H1 (cell line): Measurements from ENCODE around the gene GRK5. TPM values are rescaled to one million over a fixed set of nuclear protein-coding genes. Genes with fewer than 3 reads are reported as not detected.

ENCODE experiments used
- CTCF ChIA-PET: fragments of 300-600 bp; sonication (Branson Sonifier 250); formaldehyde crosslinking; loops from one replicate; lab custom pipeline; 2021; ENCODE audit not compliant: partially characterized antibody; lab: Charles Lee
- POLR2A ChIA-PET: fragments of 300-600 bp; sonication (Branson Sonifier 250); formaldehyde crosslinking; loops from one replicate; lab custom pipeline; 2021; ENCODE audit warnings: inconsistent platforms; ENCODE audit not compliant: partially characterized antibody; lab: Charles Lee
- DNase-seq, 2 experiments: peaks; one replicate each; pipeline versions ENCODE4 v3.0.0 to v3.0.0-alpha.2; 2010 to 2022; ENCODE audit warnings: low spot score in 2 of 2, low read depth in 1 of 2, mixed read lengths in 1 of 2
- FAIRE-seq: peaks from 2 replicates; lab custom pipeline; 2011; peaks lifted over from hg19 to GRCh38; lab: Jason Lieb, UNC
- H2AFZ ChIP-seq: 2 replicates; pipeline ENCODE4 v1.8.1; 2012; ENCODE audit warnings: low read length, inconsistent platforms
- H2AK5ac ChIP-seq: 2 replicates; pipeline ENCODE4 v1.6.1; 2013; ENCODE audit warnings: low read depth, low read length
- H2BK120ac ChIP-seq: replicated peaks from 2 replicates; pipeline ENCODE3; 2013; ENCODE audit warnings: low read depth, low read length, inconsistent platforms
- H2BK12ac ChIP-seq: 2 replicates; pipeline ENCODE4 v1.6.1; 2013; ENCODE audit warnings: low read depth, low read length
- H2BK15ac ChIP-seq: 2 replicates; pipeline ENCODE4 v1.6.1; 2013; ENCODE audit warnings: low read length
- H2BK20ac ChIP-seq: 2 replicates; pipeline ENCODE4 v1.6.1; 2013; ENCODE audit warnings: low read length
- H2BK5ac ChIP-seq: 2 replicates; pipeline ENCODE4 v1.6.1; 2013; ENCODE audit warnings: low read depth, low read length
- H3K14ac ChIP-seq: 2 replicates; pipeline ENCODE4 v1.6.1; 2013; ENCODE audit warnings: inconsistent platforms; ENCODE audit not compliant: insufficient read length
- H3K18ac ChIP-seq: 2 replicates; pipeline ENCODE4 v1.6.1; 2013; ENCODE audit warnings: low read length; ENCODE audit errors: extremely low read depth
- H3K23ac ChIP-seq: 2 replicates; pipeline ENCODE4 v1.6.1; 2013; ENCODE audit warnings: inconsistent platforms; ENCODE audit not compliant: insufficient read length
- H3K23me2 ChIP-seq: 2 replicates; pipeline ENCODE4 v1.6.1; 2013; ENCODE audit warnings: low read depth, low read length
- H3K27ac ChIP-seq: 2 replicates; pipeline ENCODE4 v1.6.1; 2011; ENCODE audit warnings: low read depth, low read length, inconsistent platforms
- H3K27me3 ChIP-seq, 4 experiments: replicated peaks in 1 of 4; 1 replicate in 1 of 4; 2 replicates in 3 of 4; pipeline versions ENCODE4 v1.6.1 to v1.8.1; 2011 to 2013; ENCODE audit warnings: low read length in 3 of 4, mild to moderate bottlenecking in 3 of 4, inconsistent platforms in 2 of 4, mixed read lengths in 2 of 4, moderate library complexity in 1 of 4; ENCODE audit not compliant: control insufficient read depth in 3 of 4, insufficient read depth in 3 of 4; ENCODE audit errors: extremely low read depth in 1 of 4
- H3K36me3 ChIP-seq, 4 experiments: 2 replicates each; pipeline versions ENCODE4 v1.6.1 to v1.8.1; 2011 to 2013; ENCODE audit warnings: mild to moderate bottlenecking in 4 of 4, low read length in 3 of 4, moderate library complexity in 2 of 4, control low read depth in 1 of 4, inconsistent platforms in 1 of 4; ENCODE audit not compliant: insufficient read depth in 4 of 4, control insufficient read depth in 2 of 4
- H3K4ac ChIP-seq: replicated peaks from 2 replicates; pipeline ENCODE3; 2013; ENCODE audit warnings: low read length, low read depth, mixed read lengths, inconsistent platforms; ENCODE audit not compliant: insufficient read length
- H3K4me1 ChIP-seq, 4 experiments: replicated peaks in 1 of 4; 1 replicate in 1 of 4; 2 replicates in 3 of 4; pipeline versions ENCODE4 v1.6.1 to v1.8.1; 2011 to 2013; ENCODE audit warnings: low read length in 3 of 4, inconsistent platforms in 2 of 4, mixed read lengths in 1 of 4; ENCODE audit not compliant: insufficient read depth in 4 of 4, control insufficient read depth in 3 of 4
- H3K4me2 ChIP-seq, 2 experiments: 2 replicates each; pipeline versions ENCODE4 v1.6.1 to v1.8.1; 2011 to 2013; ENCODE audit warnings: low read depth in 2 of 2, low read length in 2 of 2, control low read depth in 1 of 2, inconsistent platforms in 1 of 2, mild to moderate bottlenecking in 1 of 2; ENCODE audit not compliant: insufficient read depth in 1 of 2
- H3K4me3 ChIP-seq, 4 experiments: fragments of 200-600, 300-600 bp in 1 of 4; sonication (generic), shearing (Covaris generic), sonication (Bioruptor Twin) in 1 of 4; 2 replicates each; pipeline versions ENCODE4 v1.5.1 to v1.8.1; 2011 to 2016; ENCODE audit warnings: low read length in 4 of 4, low read depth in 3 of 4, control low read depth in 2 of 4, inconsistent platforms in 2 of 4, mild to moderate bottlenecking in 2 of 4, mixed read lengths in 1 of 4, moderate library complexity in 1 of 4; ENCODE audit not compliant: insufficient read depth in 2 of 4; ENCODE audit errors: extremely low read depth in 1 of 4
- H3K56ac ChIP-seq: replicated peaks from 2 replicates; pipeline ENCODE3; 2013; ENCODE audit warnings: low read depth, mild to moderate bottlenecking, mixed read lengths, low read length, inconsistent platforms; ENCODE audit not compliant: insufficient read length
- H3K79me1 ChIP-seq: 2 replicates; pipeline ENCODE4 v1.6.1; 2013; ENCODE audit warnings: low read depth, low read length, control low read depth
- H3K79me2 ChIP-seq, 2 experiments: 2 replicates each; pipeline versions ENCODE4 v1.6.1 to v1.8.1; 2012 to 2013; ENCODE audit warnings: low read length in 2 of 2, mild to moderate bottlenecking in 2 of 2, inconsistent platforms in 1 of 2; ENCODE audit not compliant: insufficient read depth in 2 of 2, control insufficient read depth in 1 of 2
- H3K9ac ChIP-seq, 4 experiments: replicated peaks in 1 of 4; 1 replicate in 1 of 4; 2 replicates in 3 of 4; pipeline versions ENCODE4 v1.6.1 to v1.8.1; 2011 to 2013; ENCODE audit warnings: low read depth in 3 of 4, low read length in 3 of 4, control low read depth in 2 of 4, mild to moderate bottlenecking in 2 of 4, moderate library complexity in 2 of 4, inconsistent platforms in 1 of 4; ENCODE audit errors: extremely low read depth in 1 of 4
- H3K9me3 ChIP-seq, 2 experiments: 2 replicates each; pipeline versions ENCODE4 v1.6.1 to v1.8.1; 2012 to 2013; ENCODE audit warnings: mild to moderate bottlenecking in 2 of 2, moderate library complexity in 2 of 2, control low read depth in 1 of 2, inconsistent platforms in 1 of 2, low read depth in 1 of 2, low read length in 1 of 2, mixed read lengths in 1 of 2; ENCODE audit not compliant: insufficient read depth in 2 of 2
- H4K20me1 ChIP-seq, 2 experiments: replicated peaks in 1 of 2; 2 replicates each; pipeline versions ENCODE3 to v1.8.1; 2011 to 2013; ENCODE audit warnings: inconsistent platforms in 2 of 2, low read length in 2 of 2, mild to moderate bottlenecking in 1 of 2; ENCODE audit not compliant: insufficient read depth in 2 of 2, control insufficient read depth in 1 of 2
- H4K5ac ChIP-seq: 2 replicates; pipeline ENCODE4 v1.6.1; 2013; ENCODE audit warnings: low read length, low read depth, mixed read lengths, inconsistent platforms; ENCODE audit not compliant: insufficient read length
- H4K8ac ChIP-seq: 2 replicates; pipeline ENCODE4 v1.8.0; 2013; ENCODE audit warnings: mild to moderate bottlenecking, moderate library complexity, low read length, inconsistent platforms; ENCODE audit not compliant: insufficient read depth; ENCODE audit errors: extremely low read depth
- H4K91ac ChIP-seq: replicated peaks from 2 replicates; pipeline ENCODE3; 2013; ENCODE audit warnings: low read length, mixed read lengths, inconsistent platforms; ENCODE audit not compliant: insufficient read length
- CREB1 ChIP-seq: IDR thresholded peaks from 2 replicates; pipeline ENCODE4 v1.6.1; 2012; ENCODE audit warnings: inconsistent platforms
- CTBP2 ChIP-seq: IDR thresholded peaks from 2 replicates; pipeline ENCODE4 v1.7.0; 2011; ENCODE audit warnings: borderline replicate concordance, mild to moderate bottlenecking, moderate library complexity, mixed read lengths, low read length; ENCODE audit not compliant: insufficient read depth, insufficient read length
- HDAC2 ChIP-seq, 2 experiments: fragments of 300-600 bp in 1 of 2; sonication (generic) in 1 of 2; IDR thresholded peaks; 2 replicates each; pipeline ENCODE4 v1.6.1; 2011 to 2012; ENCODE audit warnings: low read depth in 2 of 2, low read length in 2 of 2, mild to moderate bottlenecking in 2 of 2, moderate library complexity in 2 of 2, borderline replicate concordance in 1 of 2, inconsistent platforms in 1 of 2
- JUND ChIP-seq: IDR thresholded peaks from 2 replicates; pipeline ENCODE4 v1.6.1; 2011; ENCODE audit warnings: mild to moderate bottlenecking, improper control_type of control experiment, low read length
- POLR2AphosphoS5 ChIP-seq: IDR thresholded peaks from 2 replicates; pipeline ENCODE4 v1.6.1; 2011; ENCODE audit warnings: low read depth, low read length
- RAD21 ChIP-seq, 2 experiments: IDR thresholded peaks in 1 of 2; conservative IDR thresholded peaks in 1 of 2; 2 replicates each; pipeline ENCODE4 v1.6.1; 2011; ENCODE audit warnings: low read depth in 2 of 2, low read length in 2 of 2, improper control_type of control experiment in 1 of 2, inconsistent platforms in 1 of 2, mild to moderate bottlenecking in 1 of 2, moderate library complexity in 1 of 2
- RBBP5 ChIP-seq: IDR thresholded peaks from 2 replicates; pipeline ENCODE4 v1.7.1; 2012; ENCODE audit warnings: low read depth, mild to moderate bottlenecking, inconsistent platforms, low read length, moderate library complexity, borderline replicate concordance
- RFX5 ChIP-seq: IDR thresholded peaks from 2 replicates; pipeline ENCODE4 v1.6.1; 2011; ENCODE audit warnings: low read depth, low read length, improper control_type of control experiment, borderline replicate concordance
- TAF1 ChIP-seq: IDR thresholded peaks from 2 replicates; pipeline ENCODE4 v1.6.1; 2011; ENCODE audit warnings: mild to moderate bottlenecking, low read depth, low read length
- TBP ChIP-seq: IDR thresholded peaks from 2 replicates; pipeline ENCODE4 v1.6.1; 2011; ENCODE audit warnings: low read depth, low read length, improper control_type of control experiment
- WGBS, 2 experiments: shearing (Covaris generic) in 1 of 2; methylation state at CpG; one replicate each; pipeline versions ENCODE4 v1.1.6 to v1.1.7; 2013 to 2015; ENCODE audit warnings: low lambda C conversion rate in 2 of 2, mixed read lengths in 2 of 2, inconsistent platforms in 1 of 2, low coverage in 1 of 2, missing lambda C conversion rate in 1 of 2; ENCODE audit not compliant: insufficient replicate concordance in 2 of 2, insufficient coverage in 1 of 2, insufficient read length in 1 of 2; ENCODE audit errors: extremely low coverage in 1 of 2, missing lambda C conversion rate in 1 of 2; 5-methylcytosine and 5-hydroxymethylcytosine counted together
- polyA plus RNA-seq, 7 experiments: library from polyadenylated mRNA; depleted of rRNA in 3 of 7; stranded (reverse) in 5 of 7; unstranded in 2 of 7; fragments of >200 nt in 5 of 7; fragments of 200-250 nt in 2 of 7; gene quantifications; 1 replicate in 5 of 7; 2 replicates in 1 of 7; 4 replicates in 1 of 7; pipeline versions ENCODE4 v1.2.1 to v1.2.3, GENCODE V29; 2011 to 2013; ENCODE audit warnings: missing spikeins in 2 of 7, mixed read lengths in 2 of 7
- total RNA-seq: library from RNA; stranded (reverse); fragmentation: NEBNext Ultra II Directional; extraction: Animal tissue kit (Norgen Biotek cat#: 25700); gene quantifications from 2 replicates; pipeline ENCODE4 v1.2.1, GENCODE V29; 2021
- TF ChIP-seq, protein P1 (sequence below): IDR thresholded peaks from 2 replicates; pipeline ENCODE4 v1.6.1; 2012; ENCODE audit warnings: inconsistent platforms
- TF ChIP-seq, protein P2 (sequence below): IDR thresholded peaks from 2 replicates; pipeline ENCODE4 v1.6.1; 2012; ENCODE audit warnings: low read length, inconsistent platforms

Gene GRK5
- total and polyA plus RNA-seq, 2 of the 8 experiments (the other 6 are each of a cell fraction or from before 2014, with no cell fraction given) = 0.54 to 2.5 TPM

DNA sequence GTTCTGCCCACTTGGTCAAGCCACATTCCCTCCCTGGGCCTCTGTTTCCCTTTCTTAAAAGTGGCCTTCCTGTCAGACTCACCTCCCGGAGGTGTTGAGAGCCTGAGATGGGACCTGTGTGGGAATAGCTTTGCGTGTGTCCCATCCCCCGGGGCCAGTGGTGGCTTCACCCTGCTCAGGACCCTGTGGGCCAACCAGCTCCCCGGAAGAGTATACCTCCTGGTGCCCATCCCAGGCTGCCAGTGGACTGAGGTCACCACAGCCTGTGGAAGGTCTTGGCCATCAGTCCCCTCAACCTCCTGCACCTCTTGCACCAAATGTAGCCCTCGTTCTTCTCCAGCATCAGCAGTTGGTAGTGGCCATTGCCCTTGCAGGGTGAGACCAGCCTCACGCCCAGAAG is 190.0 kb downstream of the GRK5 start:
- no peak overlapping the region for H3K27ac ChIP-seq
- no peak overlapping the region for H2BK120ac ChIP-seq
- no peaks in the 10 kb centered on the region for H3K9me3 ChIP-seq
- no peak overlapping the region for H3K18ac ChIP-seq
- no peak overlapping the region for H4K8ac ChIP-seq
- FAIRE-seq (no peak), DNase-seq (no peak)
- no peaks in the 10 kb centered on the region for H3K36me3 ChIP-seq
- H3K23me2 ChIP-seq = peaks cover 8% of the 10 kb centered on the region; the same call in 1 of the 2 replicates
- no peak overlapping the region for H3K56ac ChIP-seq
- H2BK5ac ChIP-seq = no peak overlapping the region
- H3K79me1 ChIP-seq = no peaks in the 10 kb centered on the region
- no peak overlapping the region for H2AFZ ChIP-seq
- 91% methylated on average over 6 of the region's 6 CpGs; no CpG with 5 or more reads in 1 of the 2 experiments for WGBS, 2 experiments
- H3K4me3 ChIP-seq = no peak overlapping the region
- no peak overlapping the region for H3K4ac ChIP-seq
- H3K14ac ChIP-seq = no peak overlapping the region
- H3K4me1 ChIP-seq = peaks cover 0 to 2% (median 0%) of the 10 kb centered on the region in 4 experiments; a peak in 1 of 7 replicates
- H2BK20ac ChIP-seq = no peak overlapping the region
- H4K5ac ChIP-seq = no peak overlapping the region
- H3K4me2 ChIP-seq = no peak overlapping the region
- no peak overlapping the region for H3K9ac ChIP-seq
- no peak overlapping the region for H2BK15ac ChIP-seq
- no peaks in the 10 kb centered on the region; a peak in 1 of 7 replicates for H3K27me3 ChIP-seq
- H2BK12ac ChIP-seq = no peak overlapping the region
- H3K79me2 ChIP-seq = no peaks in the 10 kb centered on the region
- POLR2A ChIA-PET = no interaction called here
- H4K91ac ChIP-seq = no peak overlapping the region
- H2AK5ac ChIP-seq = no peak overlapping the region
- H3K23ac ChIP-seq = no peak overlapping the region
- CTCF ChIA-PET = interaction anchor here (1.5 to 2.1 kb wide), 2 partner anchors 13 to 198 kb away, joined by 3 to 8 read pairs; no protein-coding TSS in a partner anchor
- peaks cover 0 to 4% of the 10 kb centered on the region in 2 experiments for H4K20me1 ChIP-seq
- TF ChIP-seq, protein P1, sequence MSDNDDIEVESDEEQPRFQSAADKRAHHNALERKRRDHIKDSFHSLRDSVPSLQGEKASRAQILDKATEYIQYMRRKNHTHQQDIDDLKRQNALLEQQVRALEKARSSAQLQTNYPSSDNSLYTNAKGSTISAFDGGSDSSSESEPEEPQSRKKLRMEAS = no peak
- TF ChIP-seq RFX5 (no peak), CREB1 (no peak), TBP (no peak), POLR2AphosphoS5 (no peak), HDAC2 (IDR thresholded peaks at IDR 0.05; ENCODE audit: borderline replicate concordance in 1 of 2, low read depth in 2 of 2, low read length in 2 of 2) (no peak), JUND (no peak), RAD21 (IDR thresholded peaks at IDR 0.05 in 1 of 2, conservative IDR thresholded peaks at IDR 0.05 in 1 of 2; ENCODE audit: low read depth in 2 of 2, low read length in 2 of 2) (no peak), RBBP5 (no peak), TAF1 (no peak), CTBP2 (no peak)
- TF ChIP-seq, protein P2, sequence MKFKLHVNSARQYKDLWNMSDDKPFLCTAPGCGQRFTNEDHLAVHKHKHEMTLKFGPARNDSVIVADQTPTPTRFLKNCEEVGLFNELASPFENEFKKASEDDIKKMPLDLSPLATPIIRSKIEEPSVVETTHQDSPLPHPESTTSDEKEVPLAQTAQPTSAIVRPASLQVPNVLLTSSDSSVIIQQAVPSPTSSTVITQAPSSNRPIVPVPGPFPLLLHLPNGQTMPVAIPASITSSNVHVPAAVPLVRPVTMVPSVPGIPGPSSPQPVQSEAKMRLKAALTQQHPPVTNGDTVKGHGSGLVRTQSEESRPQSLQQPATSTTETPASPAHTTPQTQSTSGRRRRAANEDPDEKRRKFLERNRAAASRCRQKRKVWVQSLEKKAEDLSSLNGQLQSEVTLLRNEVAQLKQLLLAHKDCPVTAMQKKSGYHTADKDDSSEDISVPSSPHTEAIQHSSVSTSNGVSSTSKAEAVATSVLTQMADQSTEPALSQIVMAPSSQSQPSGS = no peak
